Left ventricle myocardium inferior (tissue), 1 donor: Measurements from ENCODE around the gene NQO1. TPM values are rescaled to one million over a fixed set of nuclear protein-coding genes. Genes with fewer than 3 reads are reported as not detected.
A peak's percentile ranks its signal among the peaks of the same experiment; 100 is the strongest.
"Not testable (repeated sequence)": the region's sequence is repeated elsewhere in the genome, so short reads cannot be mapped to it uniquely, and the experiment has no call there.

Source experiments
- DNase-seq: peaks from one replicate; pipeline ENCODE4 v3.0.0-alpha.2; 2020
- H3K27ac ChIP-seq: fragments of 200-600 bp; replicated peaks from 2 replicates; pipeline ENCODE4 v1.8.0; 2021
- H3K27me3 ChIP-seq: fragments of 200-600 bp; 2 replicates; pipeline ENCODE4 v1.8.0; 2021; ENCODE audit warnings: low read depth
- H3K36me3 ChIP-seq: fragments of 200-600 bp; 2 replicates; pipeline ENCODE4 v1.8.0; 2021
- H3K4me1 ChIP-seq: fragments of 200-600 bp; 2 replicates; pipeline ENCODE4 v1.8.0; 2021
- H3K4me3 ChIP-seq: fragments of 200-600 bp; 2 replicates; pipeline ENCODE4 v1.8.0; 2021; ENCODE audit warnings: mild to moderate bottlenecking, moderate library complexity
- H3K9me3 ChIP-seq: fragments of 200-600 bp; replicated peaks from 2 replicates; pipeline ENCODE4 v1.8.0; 2021
- CTCF ChIP-seq: fragments of 200-600 bp; IDR thresholded peaks from 2 replicates; pipeline ENCODE4 v1.8.0; 2021; ENCODE audit warnings: antibody characterized with exemption, mild to moderate bottlenecking, borderline replicate concordance
- intact Hi-C: fragments of 100-400 bp; cut with micrococcal nuclease; formaldehyde crosslinking; loops from one replicate; pipeline ENCODE4 v1.11.0; 2022
- total RNA-seq: library from RNA; stranded (reverse); fragmentation: NEBNext Ultra II Directional; extraction: Animal tissue kit (Norgen Biotek cat#: 25700); gene quantifications from one replicate; pipeline ENCODE4 v1.2.1, GENCODE V29; 2021
- donor health status: DM: no; HTN: yes; CAD: no; lungs with severe emphysema.

NQO1 gene
- total RNA-seq, 1 donor from 2014 or later, result 22.7 TPM

GRCh38 chr16:69732101-69732500 lies 5.7 kb upstream of the NQO1 start:
- no peak overlapping the region for H3K4me3 ChIP-seq
- intact Hi-C loops, result no loop called here
- peaks cover 22% of the 10 kb centered on the region for H3K4me1 ChIP-seq
- H3K36me3 ChIP-seq, result no peaks in the 10 kb centered on the region
- TF ChIP-seq CTCF, result no peak
- no peak overlapping the region for H3K27ac ChIP-seq
- DNase-seq, result no peak
- H3K27me3 ChIP-seq, result no peaks in the 10 kb centered on the region
- no peaks in the 10 kb centered on the region for H3K9me3 ChIP-seq

GRCh38 chr16:69731280-69731679 lies 4.9 kb upstream of the NQO1 start:
- DNase-seq, H3K27me3 ChIP-seq, H3K4me3 ChIP-seq, H3K27ac ChIP-seq, intact Hi-C loops, H3K36me3 ChIP-seq, H3K9me3 ChIP-seq: not testable (repeated sequence)
- peaks cover 25% of the 10 kb centered on the region for H3K4me1 ChIP-seq

GRCh38 chr16:69729030-69729429 lies 2.7 kb upstream of the NQO1 start:
- intact Hi-C loops, result not testable (repeated sequence)

GRCh38 chr16:69727916-69728270 lies 1.5 kb upstream of the NQO1 start:
- H3K9me3 ChIP-seq, result no peaks in the 10 kb centered on the region
- H3K4me3 ChIP-seq, result peak overlapping the region; percentile 75
- no peaks in the 10 kb centered on the region for H3K27me3 ChIP-seq
- peak overlapping the region; percentile 94 for H3K27ac ChIP-seq
- no peak for TF ChIP-seq CTCF
- DNase-seq, result peak; percentile 36
- H3K4me1 ChIP-seq, result peaks cover 38% of the 10 kb centered on the region
- intact Hi-C loops, result no loop called here
- no peaks in the 10 kb centered on the region for H3K36me3 ChIP-seq

More at GRCh38 chr16:69729030-69729429, 2.7 kb upstream of the NQO1 start:
- H3K4me1 ChIP-seq, result peaks cover 38% of the 10 kb centered on the region
- not testable (repeated sequence) for H3K27me3 ChIP-seq, H3K9me3 ChIP-seq, DNase-seq, H3K27ac ChIP-seq, H3K36me3 ChIP-seq, H3K4me3 ChIP-seq

- Histone ChIP-seq H3K9me3 (no peaks in the 10 kb centered on the region), H3K27ac (peak overlapping the region; percentile 94), H3K36me3 (no peaks in the 10 kb centered on the region), H3K4me3 (peak overlapping the region; percentile 75), H3K4me1 (peaks cover 38% of the 10 kb centered on the region), H3K27me3 (no peaks in the 10 kb centered on the region)
- TF ChIP-seq CTCF, result no peak
- DNase-seq, result no peak
- intact Hi-C loops, result no loop called here
Observed at GRCh38 chr16:69725480-69726312, 664 bp downstream of the NQO1 start.

GRCh38 chr16:69724981-69725479 lies 1.3 kb downstream of the NQO1 start:
- H3K36me3 ChIP-seq, result no peaks in the 10 kb centered on the region
- no peak for TF ChIP-seq CTCF
- no peak for DNase-seq
- intact Hi-C loops, result no loop called here
- peak overlapping the region; percentile 94 for H3K27ac ChIP-seq
- H3K9me3 ChIP-seq, result no peaks in the 10 kb centered on the region
- no peaks in the 10 kb centered on the region for H3K27me3 ChIP-seq
- H3K4me3 ChIP-seq, result peak overlapping the region; percentile 75
- peaks cover 38% of the 10 kb centered on the region for H3K4me1 ChIP-seq
